Sigmoid colon (tissue), 7 donors: Measurements from ENCODE around the gene GRID1. TPM values are rescaled to one million over a fixed set of nuclear protein-coding genes. Genes with fewer than 3 reads are reported as not detected.

Experiments used
- DNase-seq: peaks from one replicate; pipeline ENCODE4 v3.0.0-alpha.2; 2019
- H3K27ac ChIP-seq, 4 donors: fragments of 200-600 bp; sonication (generic); one replicate each; pipeline ENCODE4 v1.5.1; 2016 to 2019; ENCODE audit warnings: mild to moderate bottlenecking in 1 of 4
- H3K27me3 ChIP-seq, 3 donors: fragments of 200-600 bp; sonication (generic); one replicate each; pipeline ENCODE4 v1.5.1; 2019; ENCODE audit warnings: mild to moderate bottlenecking in 1 of 3
- H3K36me3 ChIP-seq, 4 donors: fragments of 200-600 bp; sonication (generic); one replicate each; pipeline ENCODE4 v1.5.1; 2016 to 2019
- H3K4me1 ChIP-seq, 4 donors: fragments of 200-600 bp; sonication (generic); one replicate each; pipeline ENCODE4 v1.5.1; 2017 to 2019
- H3K4me3 ChIP-seq, 4 donors: fragments of 200-600 bp; sonication (generic); one replicate each; pipeline ENCODE4 v1.5.1; 2017 to 2019; ENCODE audit warnings: mild to moderate bottlenecking in 2 of 4, moderate library complexity in 1 of 4
- H3K9me3 ChIP-seq, 4 donors: fragments of 200-600 bp in 3 of 4; sonication (generic) in 3 of 4; one replicate each; pipeline versions ENCODE4 v1.5.1 to v1.6.1; 2013 to 2019
- CTCF ChIP-seq, 4 experiments: fragments of 450-650 bp in 3 of 4; fragments of 200-600 bp in 1 of 4; IDR thresholded peaks; one replicate each; pipeline ENCODE4 v1.5.1; 2016 to 2019; ENCODE audit warnings: antibody characterized with exemption in 4 of 4, mild to moderate bottlenecking in 3 of 4, moderate library complexity in 2 of 4
- EP300 ChIP-seq, 4 donors: sonication (generic); formaldehyde crosslinking; IDR thresholded peaks; one replicate each; pipeline ENCODE4 v1.6.1; 2017; ENCODE audit warnings: antibody characterized with exemption in 4 of 4
- POLR2A ChIP-seq, 2 donors: fragments of 450-650 bp; IDR thresholded peaks; one replicate each; pipeline ENCODE4 v1.6.1; 2016; ENCODE audit warnings: antibody characterized with exemption in 2 of 2, mild to moderate bottlenecking in 2 of 2, moderate library complexity in 2 of 2
- POLR2AphosphoS5 ChIP-seq, 4 donors: sonication (generic); formaldehyde crosslinking; IDR thresholded peaks; one replicate each; pipeline ENCODE4 v1.6.1; 2017; ENCODE audit warnings: antibody characterized with exemption in 4 of 4
- WGBS, 2 donors: extraction: QIAGEN DNeasy Blood & Tissue Kit; methylation state at CpG; one replicate each; pipeline ENCODE4 v1.1.7; 2013; 5-methylcytosine and 5-hydroxymethylcytosine counted together
- intact Hi-C: fragments of 100-400 bp; cut with DNase I; formaldehyde crosslinking; loops from one replicate; pipeline ENCODE4 v1.15.1; 2023
- polyA plus RNA-seq, 3 donors: library from polyadenylated mRNA; stranded (reverse); fragments of 200-250 nt; gene quantifications; one replicate each; pipeline ENCODE4 v1.2.3, GENCODE V29; 2013
- total RNA-seq, 4 donors: library from RNA; depleted of rRNA; stranded (reverse); fragments of >200 nt; gene quantifications; one replicate each; pipeline ENCODE4 v1.1.0, GENCODE V29; 2016
- donor health status: healthy with polysubstance abuse.
- donor health status: Bipolar disorder and iron deficiency.
- donor health status: healthy.

Gene GRID1
- total and polyA plus RNA-seq, 7 donors: 0.66 to 4.7 (median 1.1) TPM; not detected in 2

GRCh38 chr10:86215046-86215445 lies 151.5 kb downstream of the GRID1 start:
- Histone ChIP-seq H3K4me3 (no peak overlapping the region), H3K27me3 (no peaks in the 10 kb centered on the region), H3K9me3 (no peaks in the 10 kb centered on the region), H3K36me3 (no peaks in the 10 kb centered on the region), H3K27ac (no peak overlapping the region), H3K4me1 (no peaks in the 10 kb centered on the region)
- TF ChIP-seq POLR2AphosphoS5 (IDR thresholded peaks at IDR 0.05): no peak
- no peak for TF ChIP-seq POLR2A (IDR thresholded peaks at IDR 0.05)
- no peak for TF ChIP-seq CTCF (IDR thresholded peaks at IDR 0.05)
- no peak for TF ChIP-seq EP300 (IDR thresholded peaks at IDR 0.05)
- WGBS, 2 donors: 85 to 86% methylated on average over 4 of the region's 4 CpGs
- intact Hi-C loops: no loop called here
- DNase-seq: no peak

- TF ChIP-seq POLR2A (IDR thresholded peaks at IDR 0.05): no peak
- TF ChIP-seq POLR2AphosphoS5 (IDR thresholded peaks at IDR 0.05): no peak
- no peak for TF ChIP-seq EP300 (IDR thresholded peaks at IDR 0.05)
- no peak for TF ChIP-seq CTCF (IDR thresholded peaks at IDR 0.05)
- Histone ChIP-seq H3K4me1 (no peaks in the 10 kb centered on the region), H3K27me3 (no peaks in the 10 kb centered on the region), H3K36me3 (no peaks in the 10 kb centered on the region), H3K27ac (no peak overlapping the region), H3K9me3 (no peaks in the 10 kb centered on the region), H3K4me3 (no peak overlapping the region)
- WGBS, 2 donors: 82 to 86% methylated on average over 7 of the region's 7 CpGs
- DNase-seq: no peak
- intact Hi-C loops: no loop called here
Measured at GRCh38 chr10:86213148-86213547, 153.4 kb downstream of the GRID1 start.

- no peak for DNase-seq
- Histone ChIP-seq H3K27ac (no peak overlapping the region), H3K9me3 (no peaks in the 10 kb centered on the region), H3K36me3 (no peaks in the 10 kb centered on the region), H3K27me3 (no peaks in the 10 kb centered on the region), H3K4me1 (no peaks in the 10 kb centered on the region), H3K4me3 (no peak overlapping the region)
- WGBS, 2 donors: 65 to 73% methylated on average over 6 of the region's 6 CpGs
- intact Hi-C loops: no loop called here
- TF ChIP-seq EP300 (IDR thresholded peaks at IDR 0.05) (no peak), POLR2AphosphoS5 (IDR thresholded peaks at IDR 0.05) (no peak), POLR2A (IDR thresholded peaks at IDR 0.05) (no peak), CTCF (IDR thresholded peaks at IDR 0.05) (no peak)
Measured at GRCh38 chr10:86212391-86212700, 154.2 kb downstream of the GRID1 start.

- no peak for TF ChIP-seq POLR2AphosphoS5 (IDR thresholded peaks at IDR 0.05)
- no peak for TF ChIP-seq POLR2A (IDR thresholded peaks at IDR 0.05)
- TF ChIP-seq CTCF (IDR thresholded peaks at IDR 0.05): no peak
- no peak for TF ChIP-seq EP300 (IDR thresholded peaks at IDR 0.05)
- intact Hi-C loops: no loop called here
- WGBS, 2 donors: 70 to 82% methylated on average over 8 of the region's 8 CpGs
- no peaks in the 10 kb centered on the region for H3K9me3 ChIP-seq
- DNase-seq: no peak
- H3K4me1 ChIP-seq: no peaks in the 10 kb centered on the region
- no peaks in the 10 kb centered on the region for H3K36me3 ChIP-seq
- no peak overlapping the region for H3K27ac ChIP-seq
- no peak overlapping the region for H3K4me3 ChIP-seq
- H3K27me3 ChIP-seq: no peaks in the 10 kb centered on the region
Measured at GRCh38 chr10:86211691-86212390, 154.8 kb downstream of the GRID1 start.

GRCh38 chr10:86210416-86210815 lies 156.2 kb downstream of the GRID1 start:
- Histone ChIP-seq H3K4me1 (no peaks in the 10 kb centered on the region), H3K27ac (no peak overlapping the region), H3K36me3 (no peaks in the 10 kb centered on the region), H3K27me3 (no peaks in the 10 kb centered on the region), H3K9me3 (no peaks in the 10 kb centered on the region), H3K4me3 (no peak overlapping the region)
- DNase-seq: no peak
- 73 to 76% methylated on average over 10 of the region's 10 CpGs for WGBS, 2 donors
- intact Hi-C loops: no loop called here
- no peak for TF ChIP-seq EP300 (IDR thresholded peaks at IDR 0.05)
- no peak for TF ChIP-seq POLR2AphosphoS5 (IDR thresholded peaks at IDR 0.05)
- TF ChIP-seq CTCF (IDR thresholded peaks at IDR 0.05): no peak
- no peak for TF ChIP-seq POLR2A (IDR thresholded peaks at IDR 0.05)
